ENCODE measurements around the gene ADO.

DNA sequence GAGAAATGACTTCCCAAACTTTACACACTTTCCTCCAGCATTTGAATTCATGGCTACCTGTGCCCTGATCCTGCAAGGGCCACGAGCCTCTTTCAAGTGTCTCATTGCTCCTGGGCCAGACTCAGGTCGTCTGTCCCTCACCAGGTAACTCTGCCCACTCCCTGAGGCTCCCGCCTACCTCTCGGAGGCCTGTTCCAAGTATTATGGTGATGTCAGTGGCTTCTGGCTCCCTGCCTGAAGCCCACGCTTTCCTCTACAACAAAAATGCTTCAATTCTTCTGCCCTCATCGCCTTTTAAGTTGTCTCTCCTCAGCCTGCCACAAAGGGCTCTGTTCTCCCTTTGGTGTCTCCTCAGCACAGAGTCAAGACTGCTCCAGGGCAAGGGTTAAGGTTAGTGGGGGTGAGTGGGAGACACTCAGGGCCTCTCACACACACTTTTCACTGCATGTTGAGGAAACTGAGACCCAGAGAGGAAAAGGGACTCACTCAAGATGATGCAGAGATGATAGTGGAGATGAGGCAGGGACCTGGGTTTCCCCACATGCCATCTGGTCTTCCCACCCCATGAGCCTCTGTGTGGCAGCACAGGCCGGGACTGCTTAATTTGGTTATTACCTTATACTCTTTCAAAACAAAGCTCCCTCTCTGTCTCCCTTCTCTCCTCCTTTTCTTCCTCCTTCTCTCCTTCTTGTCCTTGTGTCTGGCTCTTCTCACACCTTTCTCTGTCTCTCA, 39.9 kb downstream of the ADO start:
- TF ChIP-seq EZH2 (IDR thresholded peaks at IDR 0.05) (no peak), POLR2AphosphoS5 (IDR thresholded peaks at IDR 0.05; ENCODE audit: borderline replicate concordance, low read depth, low read length) (no peak)
